Stimulated activated CD4-positive, alpha-beta T cell treated with anti-CD3 and anti-CD28 coated beads, Interleukin-4, amount 100 ng/mL, for 4 hours (primary cell): ENCODE results near the gene HOXA4.

Source experiments
- DNase-seq, 2 experiments: peaks; one replicate each; pipeline ENCODE4 v3.0.0-alpha.2; 2020

HOXA4 gene

GRCh38 chr7:27102581-27103442, 27.7 kb downstream of the HOXA4 start, which contains the start of gene HOXA2:
Gene HOXA2 (minus strand): TSS chr7:27102683. CDS start chr7:27102500, 183 bp downstream.
- no peak for DNase-seq

- DNase-seq: no peak
Measured at GRCh38 chr7:27101957-27102580, 28.5 kb downstream of the HOXA4 start.

GRCh38 chr7:27101171-27101956, 29.2 kb downstream of the HOXA4 start:
- DNase-seq: no peak

GRCh38 chr7:27100694-27101170, 29.8 kb downstream of the HOXA4 start:
- no peak for DNase-seq

- no peak for DNase-seq
Measured at GRCh38 chr7:27099453-27100370, 30.8 kb downstream of the HOXA4 start.

- no peak for DNase-seq
Measured at GRCh38 chr7:27098578-27099451, 31.7 kb downstream of the HOXA4 start.

- DNase-seq: no peak
Measured at GRCh38 chr7:27097686-27098577, 32.6 kb downstream of the HOXA4 start.

- no peak for DNase-seq
Measured at GRCh38 chr7:27096768-27097514, 33.6 kb downstream of the HOXA4 start.

- DNase-seq: peak; percentile 63 to 75
Measured at GRCh38 chr7:27095897-27096767, 34.4 kb downstream of the HOXA4 start, which contains the start of gene HOXA1. Gene HOXA1 (minus strand): TSS chr7:27096000. CDS start chr7:27095912, 88 bp downstream.

- peak in 1 of 2 experiments; percentile 19 for DNase-seq
Measured at GRCh38 chr7:27095050-27095896, 35.3 kb downstream of the HOXA4 start.

- DNase-seq: no peak
Measured at GRCh38 chr7:27094304-27095049, 36.1 kb downstream of the HOXA4 start.

GRCh38 chr7:27093184-27093895, 37.2 kb downstream of the HOXA4 start:
- DNase-seq: no peak

GRCh38 chr7:27092819-27093110, 37.8 kb downstream of the HOXA4 start:
- DNase-seq: no peak

- DNase-seq: no peak
Measured at GRCh38 chr7:27091941-27092818, 38.4 kb downstream of the HOXA4 start.

GRCh38 chr7:27091105-27091504, 39.5 kb downstream of the HOXA4 start:
- DNase-seq: no peak
